ENCODE measurements around the gene ZNF554. TPM values are rescaled to one million over a fixed set of nuclear protein-coding genes. Genes with fewer than 3 reads are reported as not detected.

The ZNF554 gene
- total and polyA plus RNA-seq, 4 donors = 0.94 to 3.3 (median 2.1) TPM

GRCh38 chr19:2824129-2824528 is 4.5 kb downstream of the ZNF554 start:
- H3K4me3 ChIP-seq (ENCODE audit: low read depth in 1 of 3, low read length in 3 of 3) = no peak overlapping the region
- peaks cover 0 to 33% (median 17%) of the 10 kb centered on the region in 4 donors for H3K36me3 ChIP-seq (ENCODE audit: control insufficient read depth in 4 of 4, insufficient read depth in 3 of 4, low read depth in 1 of 4, low read length in 3 of 4)
- peaks cover 0 to 12% (median 4%) of the 10 kb centered on the region in 4 donors for H3K4me1 ChIP-seq (ENCODE audit: control insufficient read depth in 4 of 4, insufficient read depth in 4 of 4, low read length in 3 of 4)
- DNase-seq (ENCODE audit: low spot score) = no peak
- H3K9ac ChIP-seq (ENCODE audit: low read depth in 1 of 2, low read length in 2 of 2) = no peak overlapping the region
- H3K27ac ChIP-seq (ENCODE audit: low read depth in 1 of 2, low read length in 2 of 2) = no peak overlapping the region
- TF ChIP-seq ATF3 (IDR thresholded peaks at IDR 0.05) (no peak), RXRA (IDR thresholded peaks at IDR 0.05) (no peak), SP1 (IDR thresholded peaks at IDR 0.05) (no peak), EGR1 (IDR thresholded peaks at IDR 0.05; ENCODE audit: low read depth in 2 of 2) (no peak), CTCF (IDR thresholded peaks at IDR 0.05; ENCODE audit: low read depth, low read length, missing input control) (no peak), TAF1 (conservative IDR thresholded peaks at IDR 0.05) (no peak), JUND (IDR thresholded peaks at IDR 0.05) (no peak), GABPA (IDR thresholded peaks at IDR 0.05 in 1 of 2, conservative IDR thresholded peaks at IDR 0.05 in 1 of 2) (no peak), NR2F2 (IDR thresholded peaks at IDR 0.05) (no peak), FOXA2 (IDR thresholded peaks at IDR 0.05) (no peak), YY1 (IDR thresholded peaks at IDR 0.05) (no peak), REST (IDR thresholded peaks at IDR 0.05) (no peak), ZBTB33 (IDR thresholded peaks at IDR 0.05) (no peak), HNF4A (conservative IDR thresholded peaks at IDR 0.05) (no peak), MAX (IDR thresholded peaks at IDR 0.05) (no peak), HNF4G (IDR thresholded peaks at IDR 0.05) (no peak), RAD21 (IDR thresholded peaks at IDR 0.05) (no peak), FOXA1 (IDR thresholded peaks at IDR 0.05) (no peak)
- H3K27me3 ChIP-seq (ENCODE audit: control insufficient read depth in 4 of 4, insufficient read depth in 4 of 4, low read length in 3 of 4) = no peaks in the 10 kb centered on the region
- peaks cover 0 to 16% (median 14%) of the 10 kb centered on the region in 4 donors for H3K9me3 ChIP-seq (ENCODE audit: control insufficient read depth in 4 of 4, low read length in 3 of 4)
- 76% methylated on average over 8 of the region's 8 CpGs for WGBS
